NCI-H2107 treated with DMSO at 0.1 percent for 48 hours (cell line): ENCODE measurements around the gene OLIG1.

Experiments
- DNase-seq: peaks from one replicate; lab custom pipeline; 2025; ENCODE audit not compliant: unreplicated experiment; lab: John Stamatoyannopoulos, UW

OLIG1 gene

GRCh38 chr21:33030633-33031032 lies 39.3 kb upstream of the OLIG1 start:
- DNase-seq = no peak

GRCh38 chr21:33031152-33031911 lies 38.6 kb upstream of the OLIG1 start:
- no peak for DNase-seq

- DNase-seq = no peak
Measured at GRCh38 chr21:33032434-33033047, 37.4 kb upstream of the OLIG1 start.

- no peak for DNase-seq
Measured at GRCh38 chr21:33033094-33033951, 36.6 kb upstream of the OLIG1 start.

GRCh38 chr21:33033961-33034413 lies 36.0 kb upstream of the OLIG1 start:
- DNase-seq = no peak

- DNase-seq = no peak
Measured at GRCh38 chr21:33035147-33035546, 34.8 kb upstream of the OLIG1 start.

- DNase-seq = no peak
Measured at GRCh38 chr21:33036430-33037162, 33.3 kb upstream of the OLIG1 start.

GRCh38 chr21:33037501-33037900 lies 32.4 kb upstream of the OLIG1 start:
- no peak for DNase-seq

- no peak for DNase-seq
Measured at GRCh38 chr21:33039536-33039935, 30.4 kb upstream of the OLIG1 start.

- no peak for DNase-seq
Measured at GRCh38 chr21:33040215-33040614, 29.7 kb upstream of the OLIG1 start.

- DNase-seq = no peak
Measured at GRCh38 chr21:33041981-33042380, 28.0 kb upstream of the OLIG1 start.

GRCh38 chr21:33042812-33043211 lies 27.1 kb upstream of the OLIG1 start:
- DNase-seq = no peak

- DNase-seq = no peak
Measured at GRCh38 chr21:33046455-33046854, 23.5 kb upstream of the OLIG1 start.

- no peak for DNase-seq
Measured at GRCh38 chr21:33047231-33047630, 22.7 kb upstream of the OLIG1 start.

- no peak for DNase-seq
Measured at GRCh38 chr21:33051925-33052324, 18.0 kb upstream of the OLIG1 start.

- DNase-seq = no peak
Measured at GRCh38 chr21:33053951-33054350, 16.0 kb upstream of the OLIG1 start.

GRCh38 chr21:33055991-33056390 lies 13.9 kb upstream of the OLIG1 start:
- DNase-seq = no peak

- no peak for DNase-seq
Measured at GRCh38 chr21:33057385-33057940, 12.5 kb upstream of the OLIG1 start.

- no peak for DNase-seq
Measured at GRCh38 chr21:33058527-33058926, 11.4 kb upstream of the OLIG1 start.

GRCh38 chr21:33058957-33059356 lies 11.0 kb upstream of the OLIG1 start:
- no peak for DNase-seq

GRCh38 chr21:33059380-33059841 lies 10.5 kb upstream of the OLIG1 start:
- DNase-seq = no peak
